Hepatocyte (in vitro differentiated cells): Measurements from ENCODE around the gene ARHGAP10.

ENCODE experiments used
- CTCF ChIP-seq: fragments of 200-600 bp; sonication (generic); IDR thresholded peaks from 2 replicates; pipeline ENCODE4 v1.5.1; 2016; ENCODE audit warnings: antibody characterized with exemption, mild to moderate bottlenecking; ENCODE audit not compliant: poor library complexity
- EZH2phosphoT487 ChIP-seq: fragments of 200-600 bp; sonication (generic); IDR thresholded peaks from one replicate; pipeline ENCODE4 v1.6.1; 2018; ENCODE audit warnings: antibody characterized with exemption, mild to moderate bottlenecking, low read depth, moderate library complexity; ENCODE audit not compliant: unreplicated experiment, severe bottlenecking

DNA sequence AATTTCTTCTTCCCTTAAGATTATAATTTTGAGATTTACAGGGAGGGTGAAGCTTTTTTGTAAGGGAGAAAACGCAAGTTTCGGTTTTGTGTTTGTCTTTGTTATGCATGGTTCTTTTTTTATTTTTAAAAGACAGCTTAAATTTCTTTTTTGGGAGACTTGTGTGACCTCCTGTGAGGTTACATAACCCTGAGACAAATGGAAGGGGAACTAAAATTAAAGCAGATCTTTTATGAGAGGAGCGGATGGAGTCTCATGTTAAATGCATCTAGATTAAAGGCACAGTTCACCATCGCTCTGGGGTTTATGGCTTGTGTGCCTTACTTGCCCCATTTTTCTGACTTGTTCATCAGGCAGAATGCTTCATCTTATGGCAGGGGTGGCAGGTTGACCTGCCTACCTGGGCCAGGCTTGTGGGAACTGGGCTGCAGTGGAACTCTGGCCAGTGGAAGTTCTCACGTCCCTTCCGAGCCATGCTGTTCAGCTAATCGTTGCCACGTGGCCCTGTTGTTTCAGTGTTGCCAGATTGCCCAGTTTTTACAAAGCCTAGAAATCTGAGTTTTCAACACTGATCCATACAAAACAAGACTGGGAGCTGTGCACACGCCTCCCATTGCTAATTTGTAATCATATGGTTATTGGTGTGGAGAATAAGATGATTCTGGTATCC is 291.8 kb downstream of the ARHGAP10 start:
- TF ChIP-seq CTCF (no peak), EZH2phosphoT487 (no peak)
